NCI-H187 treated with DMSO at 0.1 percent for 48 hours (cell line): ENCODE results near the gene BICC1.

ENCODE experiments used
- DNase-seq: peaks from one replicate; lab custom pipeline; 2025; lab: John Stamatoyannopoulos, UW

The BICC1 gene

DNA sequence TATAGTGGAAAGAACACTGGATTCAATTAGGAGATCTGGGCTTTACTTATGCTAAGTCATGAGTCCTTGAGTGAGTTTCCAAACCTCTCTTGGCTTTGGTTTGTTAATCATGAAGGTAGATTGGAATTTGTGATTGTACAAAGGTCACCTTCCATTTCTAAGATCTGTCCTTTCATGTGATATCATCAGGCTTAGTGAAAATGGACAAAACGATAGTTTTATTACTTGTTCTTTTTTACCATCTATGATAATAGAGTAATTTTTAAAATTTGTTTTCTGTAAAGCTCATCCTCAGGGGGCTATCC, 309.0 kb downstream of the BICC1 start:
- no peak for DNase-seq

DNA sequence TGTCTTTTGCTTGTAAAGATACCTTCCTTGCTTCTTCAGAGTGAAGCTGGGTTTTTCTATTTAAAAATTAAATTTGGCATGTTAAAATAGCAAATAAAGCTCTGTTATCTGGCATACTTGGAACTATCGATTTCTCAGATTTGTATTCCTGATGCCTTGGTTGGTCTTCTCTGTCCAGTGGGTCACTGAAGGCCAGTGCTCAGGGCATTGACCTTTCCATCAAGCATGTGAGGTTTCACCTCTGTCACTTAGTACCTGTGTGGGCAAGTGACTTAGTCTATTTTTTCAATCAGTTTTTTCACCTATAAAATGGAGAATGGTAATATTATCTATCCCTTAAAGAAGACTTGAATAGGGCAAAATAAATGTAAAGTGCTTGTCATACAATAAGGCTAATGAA, 311.3 kb downstream of the BICC1 start:
- DNase-seq: no peak

DNA sequence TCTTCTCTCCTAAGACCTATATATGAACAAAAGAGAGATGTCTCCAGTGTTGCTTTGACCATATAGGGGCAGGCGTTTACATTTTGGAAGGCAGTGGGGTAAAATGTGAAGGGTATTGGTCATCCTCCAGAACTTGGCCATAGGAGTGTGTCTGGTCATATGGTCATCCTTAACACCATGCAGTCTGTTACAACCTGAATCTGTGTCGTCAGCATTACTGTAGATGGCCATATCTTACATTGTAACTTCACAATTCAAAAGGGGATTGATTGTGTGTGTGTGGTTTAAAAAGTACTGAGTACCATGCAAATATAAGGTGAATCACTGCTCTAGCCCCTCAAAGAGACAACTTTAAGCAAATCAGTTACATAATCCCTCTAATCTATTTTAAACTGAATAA, 311.7 kb downstream of the BICC1 start:
- no peak for DNase-seq

DNA sequence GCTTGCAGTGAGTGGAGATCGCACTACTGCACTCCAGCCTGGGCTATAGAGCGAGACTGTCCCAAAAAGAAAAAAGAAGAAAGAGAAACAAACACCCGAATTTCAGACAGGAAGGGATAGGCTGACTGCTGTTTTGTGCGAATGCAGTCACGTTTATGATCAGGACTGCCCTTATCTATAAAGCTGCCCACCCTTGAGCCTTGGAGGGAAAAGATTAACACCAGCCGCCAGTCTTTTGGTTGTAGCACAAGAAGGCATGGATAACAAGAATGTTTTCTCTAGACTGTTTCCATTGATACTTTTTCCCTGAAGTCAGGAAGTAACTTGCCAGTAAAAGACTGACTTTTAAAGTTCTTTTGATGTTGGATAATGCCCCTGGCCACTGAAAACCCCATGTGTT, 314.0 kb downstream of the BICC1 start:
- DNase-seq: no peak

DNA sequence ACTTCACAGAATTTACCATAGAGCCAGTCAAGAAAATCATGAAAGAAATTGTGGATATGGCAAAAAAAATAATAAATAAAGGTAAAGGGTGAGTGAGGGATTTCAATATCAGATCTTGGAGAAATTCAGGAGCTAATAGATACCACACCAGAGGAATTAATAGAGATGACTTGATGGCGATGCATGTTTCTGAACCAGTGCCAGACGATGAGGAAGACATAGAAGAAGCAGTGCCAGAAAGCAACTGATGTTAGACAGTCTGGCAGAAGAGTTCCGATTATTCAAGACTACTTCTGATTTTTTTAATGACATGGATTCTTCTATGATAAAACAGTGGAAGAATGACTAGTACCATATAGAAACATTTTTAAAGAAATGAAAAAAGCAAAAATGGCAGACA, 314.7 kb downstream of the BICC1 start:
- DNase-seq: no peak

DNA sequence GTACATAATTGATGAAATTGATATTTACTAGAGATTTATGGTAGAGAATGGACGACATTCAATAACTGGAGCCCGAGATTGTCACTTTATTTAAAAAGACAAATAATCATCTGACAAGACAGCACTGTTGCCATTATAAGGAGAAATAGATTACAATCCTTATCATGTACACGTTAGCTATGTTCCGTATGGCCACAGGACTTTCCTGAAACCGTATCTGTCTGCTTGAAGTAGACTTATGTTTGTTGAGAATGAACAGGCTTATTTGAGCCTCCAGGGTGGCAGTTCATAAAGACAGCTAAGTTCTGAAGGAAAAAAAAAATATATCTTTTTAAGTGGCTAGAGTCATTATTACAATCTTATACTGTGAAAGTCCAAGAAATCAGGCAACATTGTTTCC, 317.2 kb downstream of the BICC1 start:
- no peak for DNase-seq

DNA sequence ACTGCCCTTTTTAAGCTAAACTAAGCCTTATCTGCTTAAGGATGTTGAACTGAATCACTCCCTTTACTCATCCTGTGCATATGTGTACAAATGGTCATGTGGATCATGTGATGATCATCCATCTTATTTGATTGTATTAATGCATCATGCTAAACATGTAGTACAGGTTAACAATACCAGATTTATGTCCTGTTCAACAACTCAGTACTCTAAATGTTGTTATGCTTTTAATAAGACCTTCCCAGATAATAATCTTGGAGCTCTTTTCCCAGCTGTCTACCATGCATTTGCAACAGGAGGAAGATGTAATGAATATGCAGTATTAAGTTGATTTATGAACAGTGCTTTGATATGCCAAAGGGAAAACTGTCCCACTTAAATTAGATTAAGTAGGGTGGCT, 318.0 kb downstream of the BICC1 start:
- DNase-seq: no peak

DNA sequence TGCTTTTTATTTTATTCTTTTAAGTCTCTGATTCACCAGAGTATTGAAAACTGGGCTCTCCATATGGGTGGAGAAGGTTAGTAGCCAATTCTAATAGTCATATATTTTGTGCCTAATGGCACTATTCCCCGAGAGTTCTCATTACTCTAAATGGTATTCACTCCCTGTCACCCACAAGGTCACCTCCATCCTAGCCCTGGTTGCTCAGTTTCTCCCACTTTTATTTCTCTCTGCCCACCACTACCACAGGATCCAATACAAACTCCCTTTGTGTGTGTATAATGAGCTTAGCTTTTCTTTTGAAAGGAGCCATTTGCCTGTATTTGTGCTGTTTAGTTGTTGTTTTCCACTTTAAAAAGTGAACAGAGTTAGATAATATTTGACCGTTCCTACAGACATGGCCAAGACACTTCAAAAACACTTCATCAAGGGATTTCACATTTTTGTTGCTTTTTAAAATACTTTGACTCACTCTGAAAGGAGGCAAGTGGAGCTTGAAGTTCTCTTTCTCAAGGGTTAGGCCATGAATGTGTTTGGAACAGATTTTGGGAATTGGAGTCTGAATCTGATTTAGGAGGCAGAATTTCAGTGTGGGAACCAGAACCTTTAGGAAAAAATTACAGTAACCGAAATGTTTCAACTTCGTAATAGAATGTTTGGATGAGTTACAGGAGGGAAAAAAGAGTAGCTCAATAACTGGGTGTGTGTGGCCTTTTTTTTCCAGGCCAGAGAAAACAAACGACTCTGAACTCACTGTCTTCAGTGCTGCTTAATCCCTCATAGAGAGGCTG, 321.3 kb downstream of the BICC1 start:
- DNase-seq: no peak

DNA sequence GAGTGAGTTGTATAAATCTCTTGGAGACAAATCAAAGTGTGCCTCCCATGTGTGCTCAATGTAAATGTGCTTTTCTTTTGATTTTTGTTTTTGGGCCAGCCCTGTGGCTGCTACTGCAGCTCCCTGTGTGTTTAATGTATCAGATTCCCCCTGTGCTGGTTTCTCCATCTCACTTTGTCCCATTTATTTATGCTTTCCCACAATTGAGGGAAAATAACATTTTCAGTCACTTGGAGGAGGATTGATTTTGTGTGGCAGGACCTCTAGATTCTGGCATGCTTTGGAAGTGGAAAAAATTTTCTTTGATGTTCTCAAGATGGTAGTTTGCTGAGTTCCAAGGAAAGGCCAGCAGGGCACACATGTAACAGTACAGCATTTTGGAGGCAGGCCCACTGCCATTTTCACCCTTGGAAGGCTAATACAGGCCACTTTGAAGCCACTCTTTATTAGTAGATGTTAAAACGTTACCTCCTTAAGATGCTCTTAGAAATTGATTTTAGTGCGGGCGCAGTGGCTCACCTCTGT, 323.6 kb downstream of the BICC1 start:
- no peak for DNase-seq

DNA sequence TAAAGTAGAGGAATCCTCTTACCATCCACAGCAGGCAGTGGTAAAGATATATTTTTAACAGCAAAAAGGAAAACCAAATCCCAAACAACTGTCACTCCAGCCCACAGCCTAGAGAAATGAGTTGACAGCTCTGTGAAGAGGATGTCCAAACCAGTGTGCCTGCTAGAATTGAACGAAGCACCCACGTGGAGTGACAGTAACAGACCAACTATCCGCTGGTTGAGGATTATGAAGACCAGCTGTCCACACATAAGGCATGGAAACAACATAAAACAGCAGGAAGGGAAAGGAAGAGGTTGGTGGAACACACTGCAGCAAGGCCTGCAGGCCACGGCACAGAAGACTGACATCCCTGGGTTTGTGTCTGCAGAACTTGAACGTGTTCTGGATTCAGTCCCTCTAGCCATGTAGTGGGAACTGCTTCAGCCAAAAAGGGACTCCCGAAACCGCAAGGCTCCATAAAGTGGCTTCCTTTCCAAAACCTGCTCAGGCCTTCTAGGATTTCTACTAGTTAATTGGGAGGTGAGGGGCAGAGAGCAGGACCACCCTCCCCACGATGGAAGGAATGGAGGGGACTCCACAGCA, 324.4 kb downstream of the BICC1 start:
- no peak for DNase-seq

DNA sequence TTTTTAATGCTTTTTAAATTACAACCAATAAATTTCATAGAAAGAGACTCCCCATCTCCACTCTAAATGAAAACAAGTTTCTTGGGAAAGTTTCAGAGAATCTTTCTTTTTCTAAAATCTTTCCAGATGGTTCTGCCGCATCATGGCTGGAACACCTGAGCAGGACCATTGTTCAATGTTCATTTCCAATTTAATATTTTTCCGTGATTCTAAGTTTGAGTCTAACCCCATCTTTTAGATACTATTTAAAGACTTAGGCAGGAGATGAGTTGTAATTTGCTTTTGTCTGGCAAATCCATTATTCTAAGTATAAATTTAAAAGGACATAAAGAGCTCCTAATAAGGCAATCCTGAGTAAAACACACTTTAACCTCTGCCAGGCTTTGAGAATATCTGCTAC, 325.2 kb downstream of the BICC1 start:
- DNase-seq: no peak

DNA sequence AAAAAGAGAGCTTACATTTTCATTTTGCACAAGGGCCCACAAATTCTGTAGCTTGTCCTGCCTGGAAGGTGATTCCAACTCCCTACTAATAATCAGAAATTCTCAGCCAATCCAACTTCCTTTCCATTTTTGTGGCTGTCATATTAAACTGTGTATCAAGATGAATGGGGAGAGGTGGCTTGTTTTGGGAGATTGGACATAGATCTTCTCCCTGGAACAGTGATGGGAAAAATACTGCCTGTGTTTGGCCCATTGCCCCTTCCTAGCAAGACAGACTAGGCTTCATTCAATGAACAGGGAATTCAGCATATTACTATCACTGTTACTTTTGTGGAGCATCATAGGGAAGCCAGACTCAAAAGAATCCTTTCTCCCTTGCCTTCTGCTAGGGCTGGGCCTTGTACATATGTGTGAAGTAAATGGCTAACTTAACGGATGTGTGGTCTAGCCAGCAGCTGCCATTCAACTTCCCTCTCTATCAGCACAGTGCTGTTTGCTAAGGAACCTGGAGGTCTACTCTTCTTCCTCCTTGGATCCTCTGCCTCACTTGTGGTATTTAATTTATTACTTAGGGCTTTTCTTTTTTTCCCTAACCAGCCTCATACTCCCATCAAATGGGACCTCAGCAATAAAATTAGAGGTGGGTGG, 326.0 kb downstream of the BICC1 start:
- DNase-seq: no peak

DNA sequence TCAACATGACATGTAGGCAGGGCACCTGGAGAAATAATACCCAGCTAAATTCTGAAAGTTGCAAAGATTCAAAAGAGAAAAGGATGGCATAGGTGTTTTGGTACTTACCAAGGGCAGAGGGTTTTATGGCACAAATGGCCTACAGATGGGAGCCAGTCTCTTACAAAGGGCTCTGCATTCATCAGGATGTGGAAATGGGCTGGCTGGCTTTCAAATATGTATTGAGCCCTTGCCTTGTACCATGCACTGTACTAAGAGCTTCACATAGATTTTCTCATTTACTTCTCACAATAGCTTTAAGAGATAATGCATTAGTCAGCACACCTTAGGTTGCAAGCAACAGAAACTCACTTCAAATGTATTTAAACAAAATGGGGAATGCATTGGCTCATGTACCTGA, 327.1 kb downstream of the BICC1 start:
- no peak for DNase-seq

DNA sequence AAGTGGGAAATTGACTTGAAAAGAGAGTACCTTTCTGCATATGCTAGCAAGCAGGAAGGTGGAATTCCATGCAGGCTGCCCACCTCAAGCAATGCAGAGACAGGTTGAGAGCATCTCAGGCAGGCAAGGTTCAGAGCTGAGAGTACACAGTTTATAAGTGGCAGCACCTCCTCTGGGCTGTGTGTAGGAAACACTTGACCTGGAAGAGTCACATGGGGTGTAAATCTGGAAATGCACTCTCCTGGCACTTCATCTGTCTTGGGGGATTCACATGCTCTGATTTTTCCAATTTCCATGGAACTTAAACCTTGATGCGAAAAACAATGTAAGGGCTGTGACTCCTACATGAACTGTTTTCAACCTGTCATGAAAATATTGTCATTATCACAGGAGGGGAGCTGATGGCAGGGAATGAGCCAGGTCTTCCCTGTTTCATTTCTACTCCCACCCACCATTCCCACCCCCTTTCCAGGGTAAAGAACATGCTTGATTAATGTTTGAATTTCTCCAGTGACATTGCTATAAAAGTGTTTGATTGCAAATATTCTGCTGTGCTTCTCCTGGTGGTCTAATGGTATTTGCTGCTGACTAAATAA, 328.3 kb downstream of the BICC1 start:
- DNase-seq: no peak

DNA sequence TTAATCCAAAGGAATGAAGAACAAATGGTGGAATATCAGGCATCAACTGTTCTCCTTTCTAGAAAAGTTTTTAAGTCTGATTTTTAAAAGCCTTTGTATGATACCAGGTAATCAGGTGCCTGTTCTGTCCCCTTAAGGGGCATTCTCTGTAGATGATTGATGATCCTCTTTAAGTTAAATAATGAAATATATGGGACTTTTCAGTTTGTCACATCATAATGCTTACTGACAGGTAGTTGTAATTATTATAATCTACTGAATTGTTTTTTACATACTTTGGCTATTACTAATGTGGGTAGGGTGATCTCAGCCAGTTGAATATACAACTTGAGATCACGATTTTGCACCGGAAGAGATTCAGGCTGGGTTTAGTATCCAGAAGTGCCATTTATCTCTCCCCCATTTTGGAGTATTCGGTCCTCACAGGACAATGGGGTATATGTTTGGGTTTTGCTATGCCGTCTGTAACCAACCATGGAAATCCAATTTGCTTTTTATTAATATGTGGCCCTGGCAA, 330.2 kb downstream of the BICC1 start:
- no peak for DNase-seq

DNA sequence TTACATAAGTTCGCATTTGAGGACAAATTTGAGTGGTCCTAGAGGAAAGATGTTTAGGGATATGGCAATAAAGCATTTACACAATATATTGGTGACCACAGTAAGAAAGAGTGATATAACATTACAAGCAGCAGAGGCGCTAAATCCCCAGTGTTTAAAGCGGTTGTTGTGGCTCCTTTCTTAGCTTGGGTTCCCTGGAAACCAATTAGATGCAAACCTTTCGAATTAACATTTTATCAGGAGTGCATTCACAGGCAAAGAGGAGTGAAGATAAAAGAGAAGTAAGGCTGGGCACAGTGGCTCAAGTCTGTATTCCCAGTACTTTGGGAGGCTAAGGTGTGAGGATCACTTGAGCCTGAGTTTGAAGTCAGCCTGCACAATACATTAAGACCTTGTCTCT, 331.1 kb downstream of the BICC1 start:
- DNase-seq: no peak

DNA sequence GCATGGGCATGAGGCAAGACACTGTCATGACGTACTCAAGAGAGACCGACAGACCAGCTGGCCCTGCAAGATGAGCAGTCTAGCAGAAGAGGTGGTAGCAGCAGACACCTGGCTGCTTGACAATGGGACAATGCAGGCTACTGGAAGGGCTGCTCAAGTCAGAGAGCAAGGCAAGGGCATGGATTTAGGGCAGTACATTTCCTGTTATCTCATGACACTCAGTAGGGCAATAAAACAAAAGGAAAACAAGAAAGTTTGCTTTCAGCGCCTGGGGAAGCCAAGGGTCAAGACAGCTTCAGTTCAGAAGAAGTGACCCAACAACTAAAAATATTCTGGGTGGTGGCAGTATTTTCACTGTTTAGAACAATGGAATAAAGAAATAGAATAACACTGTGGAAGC, 332.0 kb downstream of the BICC1 start:
- no peak for DNase-seq

DNA sequence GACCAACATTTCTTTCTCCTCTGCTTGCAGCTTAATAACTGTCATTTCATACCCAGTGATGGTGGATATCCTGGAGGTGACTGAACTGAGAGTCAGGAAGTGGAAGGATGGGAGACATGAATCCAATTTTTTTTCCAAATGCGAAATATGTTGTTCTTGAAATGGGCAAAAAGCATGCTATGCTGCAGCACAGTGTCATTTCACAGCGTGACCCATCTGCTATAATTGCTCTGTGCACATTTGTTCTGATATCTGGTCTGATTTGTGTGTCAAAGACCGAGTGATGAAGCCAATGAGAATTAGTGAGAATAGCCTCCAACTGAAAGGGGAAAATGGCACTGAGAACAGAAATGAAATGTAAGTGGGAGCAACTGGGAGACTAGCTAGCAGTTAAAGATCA, 334.2 kb downstream of the BICC1 start:
- DNase-seq: no peak

DNA sequence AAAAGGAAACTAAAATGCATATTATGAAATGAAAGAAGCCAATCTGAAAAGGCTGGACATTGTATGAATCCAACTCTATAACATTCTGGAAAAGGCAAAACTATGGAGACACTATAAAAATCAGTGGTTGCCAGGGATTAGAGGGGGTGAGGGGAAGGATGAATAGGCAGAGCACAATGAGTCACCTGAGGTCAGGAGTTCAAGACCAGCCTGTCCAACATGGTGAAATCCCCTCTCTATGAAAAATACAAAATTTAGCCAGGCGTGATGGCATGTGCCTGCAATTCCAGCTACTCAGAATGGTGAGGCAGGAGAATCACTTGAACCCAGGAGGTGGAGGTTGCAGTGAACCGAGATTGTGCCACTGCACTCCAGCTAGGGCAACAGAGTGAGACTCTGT, 338.9 kb downstream of the BICC1 start:
- no peak for DNase-seq

DNA sequence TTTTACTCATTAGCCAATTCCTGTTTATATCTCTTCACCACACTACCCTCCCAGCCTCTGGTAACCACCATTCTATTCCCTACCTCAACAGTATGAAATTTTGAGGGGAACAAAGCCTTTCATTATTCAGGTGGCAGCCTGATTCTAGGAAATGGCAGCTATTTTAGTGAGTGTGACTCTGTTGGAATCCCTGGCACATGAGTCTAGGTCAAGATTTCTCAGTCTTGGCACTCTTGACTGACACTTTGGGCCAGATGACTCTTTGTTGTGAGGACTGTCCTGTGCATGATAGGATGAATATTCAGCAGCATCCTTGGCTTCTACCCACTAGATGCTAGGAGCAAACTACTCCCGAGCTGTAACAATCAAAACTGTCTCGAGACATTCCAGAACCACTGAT, 341.0 kb downstream of the BICC1 start:
- DNase-seq: no peak

DNA sequence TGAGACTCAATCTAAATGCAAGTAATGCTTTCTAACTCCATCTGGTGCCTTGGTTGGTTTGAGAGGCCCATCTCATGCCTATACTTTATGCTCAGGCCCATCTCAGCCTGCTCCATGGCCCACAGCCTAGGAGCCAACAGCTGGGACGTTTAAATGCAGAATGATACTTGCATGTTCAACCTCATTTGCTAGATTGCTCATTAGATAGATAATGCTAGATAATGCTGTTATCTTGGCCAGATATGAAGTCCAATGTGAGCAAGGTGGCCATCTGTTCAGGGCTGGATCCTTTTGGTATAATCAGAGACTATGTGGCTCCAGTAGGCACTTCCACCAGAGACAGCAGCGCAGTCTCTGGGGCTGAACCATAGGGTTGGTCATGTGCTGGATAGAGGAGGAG, 342.1 kb downstream of the BICC1 start:
- no peak for DNase-seq

DNA sequence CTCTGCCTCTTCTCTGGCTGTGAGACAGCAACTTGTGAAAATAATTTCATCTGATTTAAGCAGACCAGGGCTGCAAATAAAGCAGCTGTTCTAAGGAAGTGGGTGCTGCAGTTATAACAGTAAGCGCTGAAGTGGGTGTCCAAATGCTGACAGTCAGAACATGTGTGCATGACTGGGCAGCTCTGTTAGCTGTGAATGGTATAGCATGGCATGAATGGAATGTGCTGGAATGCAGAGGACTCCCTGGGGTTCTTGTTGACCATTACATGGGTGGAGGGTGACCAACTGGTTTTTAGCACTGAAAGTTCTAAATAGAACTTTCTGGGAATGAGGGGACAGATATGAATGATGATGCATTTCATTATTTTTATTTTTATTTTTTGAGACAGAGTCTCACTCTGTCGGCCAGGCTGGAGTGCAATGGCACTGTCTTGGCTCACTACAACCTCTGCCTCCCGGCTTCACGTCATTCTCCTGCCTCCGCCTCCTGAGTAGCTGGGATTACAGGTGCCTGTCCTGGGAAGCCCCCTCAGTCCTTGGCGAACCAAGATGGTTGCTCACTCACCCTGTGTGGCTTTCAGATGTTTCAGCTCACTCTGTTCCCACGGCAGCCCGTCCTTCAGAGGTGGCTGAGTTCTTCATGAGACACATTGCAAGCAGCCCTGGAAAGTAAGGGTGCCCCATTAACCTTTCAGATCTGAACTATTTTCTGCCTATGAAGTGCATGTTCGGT, 344.0 kb downstream of the BICC1 start:
- DNase-seq: no peak
